Thoracic aorta (tissue), 2 donors: ENCODE measurements around the gene ZC3H12C. TPM values are rescaled to one million over a fixed set of nuclear protein-coding genes. Genes with fewer than 3 reads are reported as not detected.
A peak's percentile ranks its signal among the peaks of the same experiment; 100 is the strongest.

Experiments
- ATAC-seq: fragments of 150-250 bp; one replicate; pipeline ENCODE4 v1.8.0; 2017; ENCODE audit warnings: low read depth; ENCODE audit not compliant: insufficient number of reproducible peaks, low FRiP score
- DNase-seq: peaks from one replicate; pipeline ENCODE4 v3.0.0-alpha.2; 2020; ENCODE audit warnings: low spot score
- H3K27ac ChIP-seq, 2 donors: fragments of 200-600 bp; sonication (generic); 1 replicate in 1 of 2; 2 replicates in 1 of 2; pipeline ENCODE4 v1.5.1; 2016; ENCODE audit warnings: mild to moderate bottlenecking in 2 of 2, moderate library complexity in 2 of 2
- H3K27me3 ChIP-seq: fragments of 200-600 bp; sonication (generic); replicated peaks from 2 replicates; pipeline ENCODE4 v1.6.0; 2016; ENCODE audit warnings: mild to moderate bottlenecking; ENCODE audit not compliant: insufficient read depth
- H3K36me3 ChIP-seq: fragments of 200-600 bp; sonication (generic); one replicate; pipeline ENCODE4 v1.5.1; 2016
- H3K4me1 ChIP-seq, 2 donors: fragments of 200-600 bp; sonication (generic); 1 replicate in 1 of 2; 2 replicates in 1 of 2; pipeline versions ENCODE4 v1.5.1 to v1.6.0; 2016; ENCODE audit warnings: low read depth in 2 of 2, mild to moderate bottlenecking in 1 of 2; ENCODE audit not compliant: control insufficient read depth in 1 of 2
- H3K4me3 ChIP-seq: fragments of 200-600 bp; sonication (generic); 2 replicates; pipeline ENCODE4 v1.5.1; 2016; ENCODE audit warnings: mild to moderate bottlenecking
- H3K9me3 ChIP-seq: fragments of 200-600 bp; sonication (generic); 2 replicates; pipeline ENCODE4 v1.5.1; 2016
- total RNA-seq, 2 donors: library from RNA; depleted of rRNA; stranded (reverse); fragments of >200 nt; gene quantifications; one replicate each; pipeline versions ENCODE4 v1.1.0 to v1.2.3, GENCODE V29; 2016
- TF ChIP-seq, protein P1 (sequence below): fragments of 200-600 bp; sonication (generic); IDR thresholded peaks from one replicate; pipeline ENCODE4 v1.5.1; 2019; ENCODE audit warnings: antibody characterized with exemption

Gene ZC3H12C
- total RNA-seq, 2 donors from 2014 or later = 13.6 to 13.7 TPM

DNA sequence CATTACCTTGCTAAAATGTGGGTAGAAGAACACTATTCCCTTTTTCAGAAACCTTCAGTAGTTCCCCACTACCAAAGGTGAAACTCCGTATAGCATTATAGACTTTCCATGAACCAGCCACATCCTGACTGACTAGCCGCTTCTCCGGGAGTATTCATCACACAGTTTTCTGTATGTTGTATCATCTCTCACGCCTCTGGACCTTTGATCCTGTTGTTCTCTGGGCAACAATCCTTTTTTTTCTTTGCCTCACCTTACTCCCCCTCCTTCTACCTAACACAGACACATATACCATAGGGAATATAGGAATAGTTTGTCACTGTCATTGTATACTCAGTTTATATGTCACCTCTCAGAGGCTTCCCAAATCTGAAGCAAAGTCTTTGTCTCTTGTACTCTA lies 20.8 kb downstream of the ZC3H12C start:
- TF ChIP-seq, protein P1, sequence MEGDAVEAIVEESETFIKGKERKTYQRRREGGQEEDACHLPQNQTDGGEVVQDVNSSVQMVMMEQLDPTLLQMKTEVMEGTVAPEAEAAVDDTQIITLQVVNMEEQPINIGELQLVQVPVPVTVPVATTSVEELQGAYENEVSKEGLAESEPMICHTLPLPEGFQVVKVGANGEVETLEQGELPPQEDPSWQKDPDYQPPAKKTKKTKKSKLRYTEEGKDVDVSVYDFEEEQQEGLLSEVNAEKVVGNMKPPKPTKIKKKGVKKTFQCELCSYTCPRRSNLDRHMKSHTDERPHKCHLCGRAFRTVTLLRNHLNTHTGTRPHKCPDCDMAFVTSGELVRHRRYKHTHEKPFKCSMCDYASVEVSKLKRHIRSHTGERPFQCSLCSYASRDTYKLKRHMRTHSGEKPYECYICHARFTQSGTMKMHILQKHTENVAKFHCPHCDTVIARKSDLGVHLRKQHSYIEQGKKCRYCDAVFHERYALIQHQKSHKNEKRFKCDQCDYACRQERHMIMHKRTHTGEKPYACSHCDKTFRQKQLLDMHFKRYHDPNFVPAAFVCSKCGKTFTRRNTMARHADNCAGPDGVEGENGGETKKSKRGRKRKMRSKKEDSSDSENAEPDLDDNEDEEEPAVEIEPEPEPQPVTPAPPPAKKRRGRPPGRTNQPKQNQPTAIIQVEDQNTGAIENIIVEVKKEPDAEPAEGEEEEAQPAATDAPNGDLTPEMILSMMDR = no peak
- peaks cover 9 to 25% of the 10 kb centered on the region in 2 donors for H3K4me1 ChIP-seq

DNA sequence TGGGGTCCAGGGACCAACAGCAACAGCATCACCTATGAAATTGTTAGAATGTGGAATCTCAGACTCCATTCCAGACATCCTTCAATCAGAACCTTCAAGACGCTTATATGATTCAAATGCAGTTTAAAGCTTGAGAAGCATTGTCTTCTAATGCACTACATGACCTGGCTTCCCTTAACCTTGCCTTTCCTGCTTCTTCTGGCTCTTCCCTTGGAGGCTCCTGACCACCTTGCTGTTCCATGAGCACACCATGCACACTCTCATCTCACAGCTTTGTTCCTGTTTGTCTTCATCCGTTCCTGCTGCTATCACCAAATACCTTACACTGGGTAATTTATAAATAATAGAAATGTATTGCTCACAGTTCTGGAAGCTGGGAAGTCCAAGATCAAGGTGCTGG lies 26.1 kb downstream of the ZC3H12C start:
- no peak for ATAC-seq
- Histone ChIP-seq H3K4me1 (peaks cover 0 to 10% of the 10 kb centered on the region in 2 donors), H3K36me3 (no peaks in the 10 kb centered on the region), H3K9me3 (no peaks in the 10 kb centered on the region), H3K4me3 (no peak overlapping the region), H3K27ac (no peak overlapping the region), H3K27me3 (no peaks in the 10 kb centered on the region)
- DNase-seq = no peak
- TF ChIP-seq, protein P1 = no peak

More for the DNA sequence above, 20.8 kb downstream of the ZC3H12C start:
- H3K9me3 ChIP-seq = no peaks in the 10 kb centered on the region
- DNase-seq (no peak), ATAC-seq (no peak)
- H3K36me3 ChIP-seq = no peaks in the 10 kb centered on the region
- no peaks in the 10 kb centered on the region for H3K27me3 ChIP-seq
- no peak overlapping the region for H3K4me3 ChIP-seq
- H3K27ac ChIP-seq = no peak overlapping the region

DNA sequence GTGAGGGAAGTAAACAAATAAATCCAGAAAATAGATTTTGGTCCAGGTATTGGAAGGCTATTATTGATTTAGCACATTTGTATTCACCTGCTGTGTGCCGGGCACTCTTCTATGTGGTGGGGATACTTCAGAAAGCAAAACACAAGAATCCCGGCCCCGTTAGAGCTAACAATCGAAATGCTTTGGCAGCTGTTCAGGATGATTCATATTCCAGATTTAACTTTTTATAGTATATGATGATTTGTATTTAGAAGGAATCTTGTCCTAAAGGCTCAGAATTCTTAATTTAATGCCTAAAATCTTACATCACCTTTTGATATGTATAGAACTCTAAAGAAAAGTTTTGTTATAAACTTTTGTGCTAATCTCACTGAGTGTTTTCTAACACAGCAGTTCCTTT lies 28.0 kb downstream of the ZC3H12C start:
- TF ChIP-seq, protein P1 = no peak
- Histone ChIP-seq H3K4me3 (peak overlapping the region; percentile 34), H3K27ac (no peak overlapping the region), H3K4me1 (peaks cover 0 to 10% of the 10 kb centered on the region in 2 donors), H3K9me3 (no peaks in the 10 kb centered on the region), H3K36me3 (no peaks in the 10 kb centered on the region), H3K27me3 (no peaks in the 10 kb centered on the region)
- ATAC-seq = no peak
- DNase-seq = no peak

DNA sequence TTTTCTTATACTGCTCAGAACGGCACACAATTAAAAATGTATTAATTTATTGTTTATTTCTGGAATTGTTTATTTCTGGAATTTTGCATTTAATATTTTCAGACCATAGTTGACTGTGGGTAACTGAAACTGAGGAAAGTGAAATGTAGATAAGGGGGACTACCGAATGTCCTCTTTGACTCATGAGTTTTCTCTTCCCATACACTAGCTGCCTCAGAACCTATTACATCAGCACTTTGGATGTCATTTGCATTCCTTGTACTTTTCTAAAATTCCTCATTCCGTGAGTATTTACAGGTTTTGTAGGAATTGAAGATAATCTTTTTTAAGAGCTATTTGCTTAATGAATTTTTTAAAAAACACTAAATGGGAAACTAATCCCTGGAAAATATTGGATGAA lies 29.8 kb downstream of the ZC3H12C start:
- no peak for DNase-seq
- TF ChIP-seq, protein P1 = no peak

DNA sequence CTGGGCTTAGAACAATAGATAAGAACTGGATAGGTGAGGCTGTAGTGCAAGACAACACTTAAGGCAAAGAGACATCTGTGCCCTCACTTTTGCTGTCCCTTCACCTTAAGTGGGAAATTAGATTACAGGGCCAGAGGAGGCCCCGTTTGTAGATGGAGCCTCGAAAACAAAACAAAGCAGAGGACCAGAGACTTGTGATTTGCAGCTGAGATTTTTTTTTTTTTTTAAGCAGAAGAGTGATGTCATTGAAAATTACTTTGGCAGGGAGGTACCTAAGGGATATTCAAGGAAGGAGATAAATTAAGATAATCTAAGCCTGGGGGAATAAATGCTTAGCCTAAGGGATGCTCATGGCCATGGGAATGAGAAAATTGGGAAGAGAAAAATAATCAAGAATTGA lies 31.4 kb downstream of the ZC3H12C start:
- no peaks in the 10 kb centered on the region for H3K36me3 ChIP-seq
- no peak for ATAC-seq
- no peak overlapping the region for H3K4me3 ChIP-seq
- H3K9me3 ChIP-seq = no peaks in the 10 kb centered on the region
- H3K27ac ChIP-seq = no peak overlapping the region
- no peak for DNase-seq
- TF ChIP-seq, protein P1 = no peak
- peaks cover 0 to 10% of the 10 kb centered on the region in 2 donors for H3K4me1 ChIP-seq
- no peaks in the 10 kb centered on the region for H3K27me3 ChIP-seq

More for the DNA sequence above, 29.8 kb downstream of the ZC3H12C start:
- Histone ChIP-seq H3K27ac (no peak overlapping the region), H3K27me3 (no peaks in the 10 kb centered on the region), H3K4me1 (peaks cover 0 to 10% of the 10 kb centered on the region in 2 donors), H3K9me3 (no peaks in the 10 kb centered on the region), H3K4me3 (no peak overlapping the region), H3K36me3 (no peaks in the 10 kb centered on the region)
- ATAC-seq = no peak
